ENCODE data around the gene CHD5.

GRCh38 chr1:6123083-6123482, 57.0 kb downstream of the CHD5 start:
- TF ChIP-seq GATA2 (IDR thresholded peaks at IDR 0.05; ENCODE audit: low read depth, low read length) (no peak), GATA3 (IDR thresholded peaks at IDR 0.05; ENCODE audit: low read depth, low read length) (no peak)

Measured in SH-SY5Y (cell line).